HepG2 (cell line): ENCODE results near the gene TNFAIP1. TPM values are rescaled to one million over a fixed set of nuclear protein-coding genes. Genes with fewer than 3 reads are reported as not detected.
A peak's percentile ranks its signal among the peaks of the same experiment; 100 is the strongest.

Source experiments
- CC2D1A ChIP-seq: sonication (generic); formaldehyde crosslinking; IDR thresholded peaks from 2 replicates; pipeline ENCODE4 v1.8.1; 2023; ENCODE audit warnings: mild to moderate bottlenecking, missing genetic modification reagents
- FOXP1 ChIP-seq, 2 experiments: fragments of 450-650 bp in 1 of 2; IDR thresholded peaks; 2 replicates each; pipeline ENCODE4 v1.6.1; 2017 to 2018; ENCODE audit warnings: antibody characterized with exemption in 1 of 2
- HIC2 ChIP-seq: sonication (generic); formaldehyde crosslinking; IDR thresholded peaks from 2 replicates; pipeline ENCODE4 v1.9.0; 2022; ENCODE audit warnings: low read depth, missing genetic modification reagents
- KLF12 ChIP-seq: sonication (generic); formaldehyde crosslinking; IDR thresholded peaks from 2 replicates; pipeline ENCODE4 v1.4.0; 2020; ENCODE audit warnings: missing genetic modification reagents, borderline replicate concordance
- MEIS1 ChIP-seq: sonication (generic); formaldehyde crosslinking; IDR thresholded peaks from 2 replicates; pipeline ENCODE4 v1.9.0; 2021; ENCODE audit warnings: mild to moderate bottlenecking, missing genetic modification reagents, moderate library complexity, borderline replicate concordance
- NCOA2 ChIP-seq: sonication (generic); formaldehyde crosslinking; IDR thresholded peaks from 2 replicates; pipeline ENCODE4 v1.8.0; 2022; ENCODE audit warnings: inconsistent platforms
- NCOA5 ChIP-seq: sonication (generic); formaldehyde crosslinking; IDR thresholded peaks from 2 replicates; pipeline ENCODE4 v1.4.0; 2020; ENCODE audit warnings: missing genetic modification reagents
- PATZ1 ChIP-seq: sonication (generic); formaldehyde crosslinking; IDR thresholded peaks from 2 replicates; pipeline ENCODE4 v1.4.0; 2020; ENCODE audit warnings: missing genetic modification reagents
- RFX1 ChIP-seq: fragments of 450-650 bp; IDR thresholded peaks from 2 replicates; pipeline ENCODE4 v1.6.1; 2017
- RNF219 ChIP-seq: sonication (generic); formaldehyde crosslinking; IDR thresholded peaks from 2 replicates; pipeline ENCODE4 v1.5.0; 2020; ENCODE audit warnings: mild to moderate bottlenecking, missing genetic modification reagents
- RORA ChIP-seq: sonication (generic); formaldehyde crosslinking; IDR thresholded peaks from 2 replicates; pipeline ENCODE4 v1.5.0; 2020; ENCODE audit warnings: mild to moderate bottlenecking, missing genetic modification reagents, moderate library complexity
- SKIL ChIP-seq: sonication (generic); formaldehyde crosslinking; IDR thresholded peaks from 2 replicates; pipeline ENCODE4 v1.8.0; 2022; ENCODE audit warnings: missing genetic modification reagents, mild to moderate bottlenecking, moderate library complexity, borderline replicate concordance
- TOE1 ChIP-seq: sonication (generic); formaldehyde crosslinking; IDR thresholded peaks from 2 replicates; pipeline ENCODE4 v1.4.0; 2020; ENCODE audit warnings: mild to moderate bottlenecking, missing genetic modification reagents
- U2AF2 ChIP-seq: fragments of 200-400 bp; formaldehyde crosslinking; IDR thresholded peaks from 2 replicates; pipeline ENCODE4 v1.6.1; 2017; ENCODE audit warnings: low read depth, mild to moderate bottlenecking, low read length
- YEATS2 ChIP-seq: sonication (generic); formaldehyde crosslinking; IDR thresholded peaks from 2 replicates; pipeline ENCODE4 v1.4.0; 2020; ENCODE audit warnings: missing genetic modification reagents, borderline replicate concordance
- ZNF30 ChIP-seq: sonication (generic); formaldehyde crosslinking; IDR thresholded peaks from 2 replicates; pipeline ENCODE4 v1.5.0; 2020; ENCODE audit warnings: mild to moderate bottlenecking, missing genetic modification reagents
- ZNF44 ChIP-seq: sonication (generic); formaldehyde crosslinking; IDR thresholded peaks from 2 replicates; pipeline ENCODE4 v1.5.1; 2020; ENCODE audit warnings: mild to moderate bottlenecking, missing genetic modification reagents
- ZNF512 ChIP-seq: sonication (generic); formaldehyde crosslinking; IDR thresholded peaks from 2 replicates; pipeline ENCODE4 v1.4.0; 2020; ENCODE audit warnings: mild to moderate bottlenecking, missing genetic modification reagents
- ZSCAN12 ChIP-seq: sonication (generic); formaldehyde crosslinking; IDR thresholded peaks from 2 replicates; pipeline ENCODE4 v1.9.0; 2021; ENCODE audit warnings: mild to moderate bottlenecking, missing genetic modification reagents
- polyA plus RNA-seq, 8 experiments: library from polyadenylated mRNA; depleted of rRNA in 3 of 8; stranded (reverse) in 7 of 8; unstranded in 1 of 8; fragments of >200 nt; fragmentation: Illumina TruSeq in 4 of 8; extraction: Trizol in 4 of 8; gene quantifications; 2 replicates each; pipeline versions ENCODE4 v1.2.1 to v1.2.3, GENCODE V29; 2011 to 2016; ENCODE audit warnings: low read depth in 4 of 8, missing spikeins in 1 of 8, mixed read lengths in 1 of 8; ENCODE audit not compliant: insufficient read depth in 1 of 8
- total RNA-seq, 5 experiments: library from RNA; depleted of rRNA; stranded (reverse); fragments of >200 nt; fragmentation: Illumina TruSeq; extraction: Trizol; gene quantifications; 2 replicates each; pipeline ENCODE4 v1.2.3, GENCODE V29; 2016; ENCODE audit warnings: low read depth in 1 of 5

Gene TNFAIP1
- total and polyA plus RNA-seq, 2 of the 13 experiments (the other 11 are each of a cell fraction or from before 2014, with no cell fraction given), result 17.5 to 40.6 TPM

- TF ChIP-seq RORA (CRISPR knock-in tag) (no peak), ZNF30 (CRISPR knock-in tag) (peak; percentile 95), MEIS1 (CRISPR knock-in tag) (peak; percentile 51; the same call in 1 of the 2 replicates), CC2D1A (no peak), ZNF512 (CRISPR knock-in tag) (no peak), RNF219 (CRISPR knock-in tag) (no peak), SKIL (CRISPR knock-in tag) (0 out of 2 replicates have a peak, but pooled peaks have one; percentile 14), FOXP1 (IDR thresholded peaks at IDR 0.05) (no peak), FOXP1 (CRISPR knock-in tag; IDR thresholded peaks at IDR 0.05) (no peak), TOE1 (CRISPR knock-in tag) (no peak), ZNF44 (CRISPR knock-in tag) (no peak; the same call in 1 of the 2 replicates), ZSCAN12 (CRISPR knock-in tag) (peak; percentile 55; the same call in 1 of the 2 replicates), NCOA2 (CRISPR knock-in tag) (peak; percentile 35; the same call in 1 of the 2 replicates), U2AF2 (no peak), KLF12 (CRISPR knock-in tag) (peak; percentile 38; the same call in 1 of the 2 replicates), NCOA5 (CRISPR knock-in tag) (no peak), HIC2 (CRISPR knock-in tag) (peak; percentile 26; the same call in 1 of the 2 replicates), YEATS2 (CRISPR knock-in tag) (0 out of 2 replicates have a peak, but pooled peaks have one; percentile 32), PATZ1 (CRISPR knock-in tag) (peak; percentile 41; the same call in 1 of the 2 replicates), RFX1 (no peak)
These were observed 16.6 kb upstream of the TNFAIP1 start, which contains the start of gene TMEM97 (continued) for GRCh38 chr17:28318759-28319597.
